NCI-H2171 (cell line): ENCODE results near the gene POC1B.

Experiments
- DNase-seq: peaks from one replicate; lab custom pipeline; 2025; lab: John Stamatoyannopoulos, UW

The POC1B gene

DNA sequence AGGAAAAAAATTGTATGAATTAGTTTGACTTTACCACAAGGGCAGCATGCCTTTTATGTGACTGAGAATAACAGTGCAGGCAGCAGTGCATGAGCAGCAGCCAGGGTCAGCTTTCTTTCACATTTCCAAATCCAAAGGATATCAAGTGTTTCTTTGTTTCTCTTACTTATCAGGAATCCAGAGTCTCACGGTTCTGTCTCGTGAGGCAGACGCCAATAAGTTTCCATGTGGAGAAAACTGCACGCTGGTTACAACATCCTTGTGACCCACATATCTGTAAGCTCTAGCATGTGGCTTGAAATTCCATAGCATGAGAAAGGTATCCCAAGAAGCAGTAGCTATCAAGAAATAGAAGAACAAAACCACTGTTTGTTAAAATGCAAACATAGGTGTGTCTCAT lies 28.8 kb downstream of the POC1B start:
- no peak for DNase-seq

DNA sequence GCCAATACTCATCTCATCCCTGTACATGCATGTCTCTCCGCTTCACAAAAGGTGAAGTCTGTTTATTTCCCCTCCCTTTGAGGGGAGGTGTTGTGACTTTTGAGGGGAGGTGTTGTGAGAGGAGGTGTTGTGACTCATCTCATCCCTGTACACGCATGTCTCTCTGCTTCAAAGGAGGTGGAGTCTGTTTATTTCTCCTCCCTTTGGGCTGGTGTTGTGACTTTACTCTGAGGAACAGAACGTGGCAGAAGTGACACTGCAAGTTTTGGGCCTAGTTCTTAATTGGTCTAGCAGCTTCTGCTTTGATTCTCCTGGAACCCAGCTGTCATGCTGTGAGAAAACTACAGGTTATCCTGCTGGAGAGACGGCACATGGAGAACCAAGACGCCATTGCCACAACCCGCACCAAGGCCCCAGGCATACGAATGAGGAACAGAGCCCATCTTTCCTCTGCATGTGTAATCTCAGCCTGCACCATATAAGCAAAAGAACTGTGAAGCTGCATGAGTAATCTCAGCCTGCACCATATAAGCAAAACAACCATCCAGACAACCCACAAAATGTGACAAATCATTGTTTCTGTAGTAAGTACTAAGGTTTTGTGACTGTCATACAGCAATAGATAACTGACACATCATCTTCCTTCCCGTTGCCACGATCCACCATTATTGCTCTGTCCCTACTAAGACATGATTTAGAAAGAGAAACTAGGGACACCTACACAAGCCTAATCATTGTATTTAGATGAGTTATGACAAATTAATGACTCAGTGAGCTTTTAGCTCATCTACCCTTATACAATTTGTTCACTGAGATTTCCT lies 31.2 kb downstream of the POC1B start:
- no peak for DNase-seq

- DNase-seq, result no peak
Observed at GRCh38 chr12:89493670-89494302, 32.1 kb downstream of the POC1B start.

GRCh38 chr12:89492883-89493282 lies 33.0 kb downstream of the POC1B start:
- DNase-seq, result no peak

- DNase-seq, result no peak
Observed at GRCh38 chr12:89490922-89491321, 34.9 kb downstream of the POC1B start.

- no peak for DNase-seq
Observed at GRCh38 chr12:89486264-89486663, 39.6 kb downstream of the POC1B start.

GRCh38 chr12:89484470-89484869 lies 41.4 kb downstream of the POC1B start:
- no peak for DNase-seq

GRCh38 chr12:89481213-89481914 lies 44.5 kb downstream of the POC1B start:
- DNase-seq, result no peak

GRCh38 chr12:89479982-89480381 lies 45.9 kb downstream of the POC1B start:
- DNase-seq, result no peak

- DNase-seq, result no peak
Observed at GRCh38 chr12:89477633-89478279, 48.1 kb downstream of the POC1B start.

- no peak for DNase-seq
Observed at GRCh38 chr12:89476904-89477595, 48.8 kb downstream of the POC1B start.

- DNase-seq, result no peak
Observed at GRCh38 chr12:89476232-89476631, 49.6 kb downstream of the POC1B start.

DNA sequence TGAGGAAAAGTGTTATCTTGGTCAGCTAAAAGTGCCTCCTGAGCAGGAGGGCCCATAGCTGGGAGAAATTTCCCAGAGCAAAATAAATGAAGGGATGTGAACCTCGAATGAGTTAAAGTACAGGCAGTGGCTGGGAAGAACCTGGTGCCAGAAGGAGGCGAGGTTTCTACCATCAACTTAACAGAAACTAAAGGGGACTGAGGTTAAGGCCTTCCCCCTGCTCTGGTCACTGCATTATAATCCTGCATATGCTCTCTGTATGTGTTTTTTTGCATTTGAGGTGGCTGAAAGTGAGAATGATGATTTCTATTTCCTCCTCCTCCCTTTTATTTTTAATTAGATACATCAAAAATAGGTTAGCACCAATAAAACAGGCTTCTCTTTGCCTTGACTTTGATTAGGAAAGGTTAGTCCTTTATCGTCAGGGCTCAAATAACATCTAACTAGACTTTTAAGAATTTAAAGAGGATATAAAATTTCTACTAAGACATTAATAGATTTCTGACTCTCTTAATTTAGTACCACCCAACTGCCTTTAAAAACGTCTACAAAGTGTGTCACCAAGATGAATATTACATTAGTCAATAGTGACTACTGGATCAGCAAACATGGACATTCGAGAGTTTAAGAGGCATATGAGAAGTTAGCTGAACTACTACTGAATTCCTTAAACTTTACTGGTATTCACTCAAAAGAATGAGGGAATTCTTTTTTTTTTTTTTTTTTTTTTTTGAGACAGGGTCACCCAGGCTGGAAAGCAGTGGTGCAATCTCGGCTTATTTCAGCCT lies 50.5 kb downstream of the POC1B start:
- no peak for DNase-seq

GRCh38 chr12:89474615-89475014 lies 51.2 kb downstream of the POC1B start:
- no peak for DNase-seq

DNA sequence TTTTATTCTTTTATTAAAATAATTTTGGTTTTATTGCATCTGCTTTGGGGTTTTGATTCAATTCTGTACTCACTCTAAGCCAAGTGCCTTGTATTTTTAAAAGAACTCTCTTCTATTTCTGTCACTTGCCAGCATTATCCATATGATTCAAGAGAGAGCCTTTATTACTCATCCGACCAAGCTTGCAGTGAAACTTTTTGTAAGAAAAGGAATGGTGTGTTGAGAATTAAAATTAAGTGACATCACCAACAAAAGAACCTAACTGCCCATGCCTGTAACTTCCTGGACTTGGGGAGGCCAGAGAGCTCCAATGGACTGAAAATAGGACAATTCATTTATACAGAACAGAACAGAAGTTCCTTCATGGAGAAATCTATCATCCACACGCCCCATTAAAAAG lies 53.3 kb downstream of the POC1B start:
- no peak for DNase-seq

GRCh38 chr12:89470741-89471509 lies 54.9 kb downstream of the POC1B start:
- DNase-seq, result no peak

GRCh38 chr12:89469361-89469760 lies 56.5 kb downstream of the POC1B start:
- no peak for DNase-seq

- DNase-seq, result no peak
Observed at GRCh38 chr12:89468648-89469326, 57.1 kb downstream of the POC1B start.

GRCh38 chr12:89468017-89468416 lies 57.8 kb downstream of the POC1B start:
- no peak for DNase-seq
